H1 (cell line): ENCODE measurements around the gene SRSF1.

ENCODE experiments used
- CEBPB ChIP-seq: IDR thresholded peaks from 2 replicates; pipeline ENCODE4 v1.6.1; 2012; ENCODE audit warnings: low read depth, low read length
- CREB1 ChIP-seq: IDR thresholded peaks from 2 replicates; pipeline ENCODE4 v1.6.1; 2012; ENCODE audit warnings: inconsistent platforms
- CTCF ChIP-seq, 3 experiments: IDR thresholded peaks; 1 replicate in 2 of 3; 2 replicates in 1 of 3; pipeline versions ENCODE4 v1.5.1 to v1.6.1; 2011; ENCODE audit warnings: low read length in 3 of 3, mild to moderate bottlenecking in 3 of 3, inconsistent platforms in 2 of 3, low read depth in 1 of 3, moderate library complexity in 1 of 3; ENCODE audit not compliant: insufficient read depth in 1 of 3; ENCODE audit errors: control extremely low read depth in 1 of 3
- KDM1A ChIP-seq: fragments of 200-600, 300-600 bp; sonication (generic); IDR thresholded peaks from 2 replicates; pipeline ENCODE4 v1.7.1; 2016; ENCODE audit warnings: mild to moderate bottlenecking, low read length, borderline replicate concordance
- TF ChIP-seq, protein P1 (sequence below): IDR thresholded peaks from 2 replicates; pipeline ENCODE4 v1.6.1; 2012; ENCODE audit warnings: inconsistent platforms

- TF ChIP-seq CTCF (IDR thresholded peaks at IDR 0.05; ENCODE audit: control extremely low read depth in 1 of 3, insufficient read depth in 1 of 3, low read depth in 1 of 3, low read length in 3 of 3), result no peak
- TF ChIP-seq CREB1, result no peak
- TF ChIP-seq KDM1A, result no peak
- TF ChIP-seq CEBPB, result no peak
- TF ChIP-seq, protein P1, sequence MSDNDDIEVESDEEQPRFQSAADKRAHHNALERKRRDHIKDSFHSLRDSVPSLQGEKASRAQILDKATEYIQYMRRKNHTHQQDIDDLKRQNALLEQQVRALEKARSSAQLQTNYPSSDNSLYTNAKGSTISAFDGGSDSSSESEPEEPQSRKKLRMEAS, result no peak
Measured at GRCh38 chr17:58047376-58048150, 40.5 kb upstream of the SRSF1 start.
